ENCODE data around the gene PROSER2. TPM values are rescaled to one million over a fixed set of nuclear protein-coding genes. Genes with fewer than 3 reads are reported as not detected.

Gene PROSER2
- total RNA-seq, 4 donors from 2014 or later: 2.5 to 5.9 (median 3.7) TPM

DNA sequence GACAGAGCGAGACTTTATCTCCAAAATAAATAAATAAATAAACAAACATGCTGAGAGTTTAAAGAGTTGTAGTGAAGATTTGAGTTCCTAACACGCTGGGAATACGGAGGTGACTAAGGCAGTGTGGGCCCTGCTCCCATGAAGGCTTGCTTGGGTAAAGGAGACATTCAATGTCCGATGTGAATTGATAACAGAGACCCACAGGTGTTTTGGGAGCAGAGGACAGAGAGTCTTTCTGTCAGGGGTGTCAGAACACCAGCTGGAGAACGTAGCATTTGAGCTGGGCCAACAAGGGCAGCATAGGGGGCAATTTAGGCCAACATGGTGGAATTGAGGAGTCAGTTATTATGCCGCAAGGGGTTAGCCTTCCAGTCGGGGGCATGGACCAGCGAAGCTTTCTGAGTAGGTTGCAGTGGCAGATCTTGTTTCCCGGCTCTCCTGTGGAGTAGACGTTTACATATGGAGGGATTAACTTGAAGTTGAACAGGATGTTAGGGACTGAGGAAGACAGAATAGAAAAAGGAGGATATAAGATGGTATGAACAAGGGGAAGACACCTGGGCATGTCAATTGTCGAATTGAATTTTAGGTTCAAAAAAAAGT is 5.6 kb downstream of the PROSER2 start:
- Histone ChIP-seq H3K36me3 (no peaks in the 10 kb centered on the region), H3K9me3 (no peaks in the 10 kb centered on the region), H3K4me3 (no peak overlapping the region), H3K27ac (replicated peaks in 1 of 4) (no peak overlapping the region), H3K4me1 (peaks cover under 1 to 3% (median under 1%) of the 10 kb centered on the region in 4 donors), H3K27me3 (peaks cover 0 to 37% (median 10%) of the 10 kb centered on the region in 4 donors)
- 79% methylated on average over 11 of the region's 11 CpGs for WGBS
- no peak for TF ChIP-seq EP300 (IDR thresholded peaks at IDR 0.05)
- TF ChIP-seq, protein P1, sequence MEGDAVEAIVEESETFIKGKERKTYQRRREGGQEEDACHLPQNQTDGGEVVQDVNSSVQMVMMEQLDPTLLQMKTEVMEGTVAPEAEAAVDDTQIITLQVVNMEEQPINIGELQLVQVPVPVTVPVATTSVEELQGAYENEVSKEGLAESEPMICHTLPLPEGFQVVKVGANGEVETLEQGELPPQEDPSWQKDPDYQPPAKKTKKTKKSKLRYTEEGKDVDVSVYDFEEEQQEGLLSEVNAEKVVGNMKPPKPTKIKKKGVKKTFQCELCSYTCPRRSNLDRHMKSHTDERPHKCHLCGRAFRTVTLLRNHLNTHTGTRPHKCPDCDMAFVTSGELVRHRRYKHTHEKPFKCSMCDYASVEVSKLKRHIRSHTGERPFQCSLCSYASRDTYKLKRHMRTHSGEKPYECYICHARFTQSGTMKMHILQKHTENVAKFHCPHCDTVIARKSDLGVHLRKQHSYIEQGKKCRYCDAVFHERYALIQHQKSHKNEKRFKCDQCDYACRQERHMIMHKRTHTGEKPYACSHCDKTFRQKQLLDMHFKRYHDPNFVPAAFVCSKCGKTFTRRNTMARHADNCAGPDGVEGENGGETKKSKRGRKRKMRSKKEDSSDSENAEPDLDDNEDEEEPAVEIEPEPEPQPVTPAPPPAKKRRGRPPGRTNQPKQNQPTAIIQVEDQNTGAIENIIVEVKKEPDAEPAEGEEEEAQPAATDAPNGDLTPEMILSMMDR (IDR thresholded peaks at IDR 0.05): no peak
- intact Hi-C loops (cut with DNase I): no loop called here
- no peak for DNase-seq (ENCODE audit: extremely low spot score)

DNA sequence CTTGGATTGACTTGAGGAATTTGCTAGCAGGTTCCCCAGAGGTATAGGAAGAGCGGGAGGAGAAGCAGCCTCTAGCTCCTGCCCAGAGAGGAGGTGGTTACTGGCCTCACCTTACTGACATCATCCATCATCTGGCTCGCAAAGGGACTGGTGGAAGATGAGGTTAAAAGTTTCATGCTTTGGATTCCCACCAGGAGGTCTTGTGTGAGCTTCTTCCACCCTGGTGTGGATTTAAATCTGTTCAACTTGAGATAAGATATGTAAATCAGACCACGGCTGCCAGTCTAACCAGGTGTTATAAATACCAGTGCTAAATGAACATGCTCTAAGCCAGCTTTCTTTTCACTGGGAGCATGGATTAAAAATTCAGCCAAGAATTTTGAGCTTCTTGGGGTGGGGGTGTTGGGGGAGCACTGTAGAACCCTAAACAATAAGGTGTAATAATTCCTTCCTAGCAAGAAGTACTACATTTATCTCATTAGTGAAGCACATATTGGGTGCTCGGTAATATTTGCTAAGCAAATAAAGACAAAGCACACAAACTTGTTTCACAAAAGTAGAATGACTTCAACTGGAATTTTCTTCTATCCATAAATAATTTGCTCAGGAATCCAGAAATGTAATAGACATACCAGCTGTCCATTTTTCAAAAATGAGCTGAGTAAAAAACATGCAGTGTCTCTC is 7.8 kb downstream of the PROSER2 start:
- no peaks in the 10 kb centered on the region for H3K4me1 ChIP-seq
- no peak for TF ChIP-seq EP300 (IDR thresholded peaks at IDR 0.05)
- TF ChIP-seq, protein P1 (IDR thresholded peaks at IDR 0.05): no peak
- no peak for TF ChIP-seq POLR2AphosphoS5 (IDR thresholded peaks at IDR 0.05)
- TF ChIP-seq POLR2A (IDR thresholded peaks at IDR 0.05; ENCODE audit: low read depth): no peak
- no peak for DNase-seq (ENCODE audit: extremely low spot score)
- H3K27me3 ChIP-seq: peaks cover 0 to 20% (median 0%) of the 10 kb centered on the region in 4 donors
- no peak overlapping the region for H3K27ac ChIP-seq (replicated peaks in 1 of 4)
- no peaks in the 10 kb centered on the region for H3K9me3 ChIP-seq
- no peaks in the 10 kb centered on the region for H3K36me3 ChIP-seq
- 73% methylated on average over 4 of the region's 4 CpGs for WGBS
- intact Hi-C loops (cut with DNase I): no loop called here
- H3K4me3 ChIP-seq: no peak overlapping the region

DNA sequence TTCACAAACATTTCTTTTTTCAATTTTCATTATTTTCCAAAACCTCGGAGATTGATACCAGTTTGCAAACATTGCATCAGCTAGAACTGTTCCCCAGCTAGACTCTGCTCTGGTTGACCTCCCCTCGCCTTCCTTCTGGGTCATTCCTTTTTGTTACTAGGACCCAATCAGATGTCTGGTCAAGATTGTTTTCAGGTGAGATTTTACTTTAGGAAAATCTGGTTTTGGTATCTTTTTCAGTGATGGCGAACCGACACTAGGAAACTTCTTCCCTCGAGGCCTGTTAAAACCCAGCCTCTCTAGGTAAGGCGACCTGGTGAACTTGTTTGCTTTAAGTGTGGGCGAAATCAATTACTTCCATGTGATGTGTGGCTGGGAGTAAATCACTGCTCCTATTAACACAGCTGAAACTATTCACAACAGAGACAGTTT is 8.4 kb downstream of the PROSER2 start:
- 82% methylated on average over 7 of the region's 7 CpGs for WGBS

DNA sequence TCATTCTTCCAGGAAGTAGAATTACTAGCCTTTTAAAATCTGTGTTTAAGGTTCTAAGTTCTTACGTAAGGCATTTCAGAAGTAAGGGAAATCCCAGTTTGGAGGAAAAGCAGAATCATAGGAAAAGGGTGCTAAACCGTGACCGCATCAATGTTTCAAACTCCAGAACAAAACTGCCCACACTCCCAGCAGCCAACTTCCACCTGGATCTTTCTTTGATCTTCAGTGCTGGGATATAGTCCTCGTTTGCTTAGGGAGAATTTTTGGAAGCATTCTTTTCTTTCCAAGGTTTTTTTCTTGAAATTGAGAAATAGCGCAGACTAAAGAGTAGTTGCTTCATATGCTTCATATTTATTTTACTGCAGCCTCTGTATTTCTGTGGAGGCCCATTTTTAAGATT is 8.9 kb downstream of the PROSER2 start:
- no peak for DNase-seq (ENCODE audit: extremely low spot score)
- no peaks in the 10 kb centered on the region for H3K4me1 ChIP-seq
- WGBS: 80% methylated on average over 5 of the region's 5 CpGs
- H3K27me3 ChIP-seq: peaks cover 0 to 14% (median 0%) of the 10 kb centered on the region in 4 donors
- no peak overlapping the region for H3K27ac ChIP-seq (replicated peaks in 1 of 4)
- H3K36me3 ChIP-seq: no peaks in the 10 kb centered on the region
- TF ChIP-seq EP300 (IDR thresholded peaks at IDR 0.05) (no peak), POLR2A (IDR thresholded peaks at IDR 0.05; ENCODE audit: low read depth) (no peak), POLR2AphosphoS5 (IDR thresholded peaks at IDR 0.05) (no peak)
- TF ChIP-seq, protein P1 (IDR thresholded peaks at IDR 0.05): no peak
- no peak overlapping the region for H3K4me3 ChIP-seq
- H3K9me3 ChIP-seq: no peaks in the 10 kb centered on the region
- intact Hi-C loops (cut with DNase I): no loop called here

More for the DNA sequence above, 8.4 kb downstream of the PROSER2 start:
- intact Hi-C loops (cut with DNase I): no loop called here
- Histone ChIP-seq H3K36me3 (no peaks in the 10 kb centered on the region), H3K4me3 (no peak overlapping the region), H3K9me3 (no peaks in the 10 kb centered on the region), H3K4me1 (no peaks in the 10 kb centered on the region), H3K27ac (replicated peaks in 1 of 4) (no peak overlapping the region), H3K27me3 (peaks cover 0 to 14% (median 0%) of the 10 kb centered on the region in 4 donors)
- DNase-seq (ENCODE audit: extremely low spot score): no peak
- TF ChIP-seq POLR2A (IDR thresholded peaks at IDR 0.05; ENCODE audit: low read depth) (no peak), EP300 (IDR thresholded peaks at IDR 0.05) (no peak), POLR2AphosphoS5 (IDR thresholded peaks at IDR 0.05) (no peak)
- TF ChIP-seq, protein P1 (IDR thresholded peaks at IDR 0.05): no peak

Data from esophagus muscularis mucosa (tissue), 4 donors.